Measurements from ENCODE around the gene HYAL3.
"Not testable (repeated sequence)": the region's sequence is repeated elsewhere in the genome, so short reads cannot be mapped to it uniquely, and the experiment has no call there.

Gene HYAL3

GRCh38 chr3:50312041-50312440 lies 12.8 kb upstream of the HYAL3 start:
- DNase-seq, result not testable (repeated sequence)

GRCh38 chr3:50304601-50305000 lies 5.4 kb upstream of the HYAL3 start:
- no peak for DNase-seq

- no peak for DNase-seq
Measured at GRCh38 chr3:50303013-50303815, 4.0 kb upstream of the HYAL3 start, which contains the start of gene HYAL1. TSS of gene HYAL1 (minus strand) at chr3:50303574. CDS start at chr3:50302956, 618 bp downstream.

GRCh38 chr3:50302095-50303012 lies 3.1 kb upstream of the HYAL3 start:
- DNase-seq, result no peak

GRCh38 chr3:50300681-50301254 lies 1.6 kb upstream of the HYAL3 start:
- no peak for DNase-seq

- DNase-seq, result no peak
Measured at GRCh38 chr3:50299929-50300680, 900 bp upstream of the HYAL3 start.

- no peak for DNase-seq
Measured at GRCh38 chr3:50299638-50299928, 378 bp upstream of the HYAL3 start.

GRCh38 chr3:50297896-50298725 lies 1.1 kb downstream of the HYAL3 start:
- no peak for DNase-seq

GRCh38 chr3:50297384-50297775 lies 1.8 kb downstream of the HYAL3 start:
- DNase-seq, result no peak

GRCh38 chr3:50296721-50297383 lies 2.4 kb downstream of the HYAL3 start:
- no peak for DNase-seq

- no peak for DNase-seq
Measured at GRCh38 chr3:50295553-50296431, 3.4 kb downstream of the HYAL3 start.

GRCh38 chr3:50294492-50295403 lies 4.5 kb downstream of the HYAL3 start:
- DNase-seq, result no peak

GRCh38 chr3:50294089-50294488 lies 5.1 kb downstream of the HYAL3 start:
- no peak for DNase-seq

- DNase-seq, result no peak
Measured at GRCh38 chr3:50293079-50293801, 6.0 kb downstream of the HYAL3 start.

- peak; percentile 92 for DNase-seq
Measured at GRCh38 chr3:50292159-50293078, 6.8 kb downstream of the HYAL3 start, which contains the start of gene IFRD2. TSS of gene IFRD2 (minus strand) at chr3:50292429. CDS start at chr3:50292274, 155 bp downstream.

- DNase-seq, result no peak
Measured at GRCh38 chr3:50290161-50290641, 9.0 kb downstream of the HYAL3 start.

- DNase-seq, result no peak
Measured at GRCh38 chr3:50289130-50289529, 10.1 kb downstream of the HYAL3 start.
